Fibroblast of lung (primary cell): Measurements from ENCODE around the gene GPR3.

Source experiments
- CTCF ChIP-seq, 2 donors: IDR thresholded peaks in 1 of 2; conservative IDR thresholded peaks in 1 of 2; 1 replicate in 1 of 2; 2 replicates in 1 of 2; pipeline ENCODE4 v1.5.1; 2011 to 2012; ENCODE audit warnings: low read length in 2 of 2, control low read depth in 1 of 2, inconsistent platforms in 1 of 2, low read depth in 1 of 2, mild to moderate bottlenecking in 1 of 2
- EZH2 ChIP-seq: IDR thresholded peaks from 2 replicates; pipeline ENCODE4 v1.5.1; 2012; ENCODE audit warnings: low read length, control low read depth, mild to moderate bottlenecking; ENCODE audit errors: missing control alignments

- TF ChIP-seq CTCF (conservative IDR thresholded peaks at IDR 0.05 in 1 of 2, IDR thresholded peaks at IDR 0.05 in 1 of 2; ENCODE audit: low read depth in 1 of 2, low read length in 2 of 2), result no peak
- TF ChIP-seq EZH2, result no peak
Observed at GRCh38 chr1:27391511-27392095, 819 bp upstream of the GPR3 start.
